ENCODE data around the gene KIAA0753. TPM values are rescaled to one million over a fixed set of nuclear protein-coding genes. Genes with fewer than 3 reads are reported as not detected.

The KIAA0753 gene
- total RNA-seq, 4 donors from 2014 or later: 20.8 to 46.7 (median 25.6) TPM

- peaks cover 16 to 34% of the 10 kb centered on the region in 2 donors for H3K36me3 ChIP-seq
- TF ChIP-seq CTCF (IDR thresholded peaks at IDR 0.05): no peak
- no peak for TF ChIP-seq POLR2A (IDR thresholded peaks at IDR 0.05)
- intact Hi-C loops (cut with DNase I): no loop called here
- H3K27me3 ChIP-seq: no peaks in the 10 kb centered on the region
- H3K4me1 ChIP-seq: no peaks in the 10 kb centered on the region
- no peak for DNase-seq
- no peak overlapping the region for H3K27ac ChIP-seq
- 92 to 96% methylated on average over 6 of the region's 6 CpGs for WGBS, 2 donors
- no peaks in the 10 kb centered on the region for H3K9me3 ChIP-seq
- no peak overlapping the region for H3K4me3 ChIP-seq (replicated peaks in 1 of 3)
These were observed 13.9 kb downstream of the KIAA0753 start for GRCh38 chr17:6626616-6627015.

GRCh38 chr17:6623941-6624340 lies 16.6 kb downstream of the KIAA0753 start:
- DNase-seq: no peak
- no peak overlapping the region for H3K4me3 ChIP-seq (replicated peaks in 1 of 3)
- H3K9me3 ChIP-seq: no peaks in the 10 kb centered on the region
- no peaks in the 10 kb centered on the region for H3K27me3 ChIP-seq
- intact Hi-C loops (cut with DNase I): no loop called here
- no peaks in the 10 kb centered on the region for H3K4me1 ChIP-seq
- 98 to 99% methylated on average over 3 of the region's 3 CpGs for WGBS, 2 donors
- no peak for TF ChIP-seq CTCF (IDR thresholded peaks at IDR 0.05)
- no peak for TF ChIP-seq POLR2A (IDR thresholded peaks at IDR 0.05)
- no peak overlapping the region for H3K27ac ChIP-seq
- H3K36me3 ChIP-seq: peaks cover 27 to 45% of the 10 kb centered on the region in 2 donors

GRCh38 chr17:6611231-6611630 lies 29.3 kb downstream of the KIAA0753 start:
- TF ChIP-seq POLR2A (IDR thresholded peaks at IDR 0.05): no peak
- TF ChIP-seq CTCF (IDR thresholded peaks at IDR 0.05): no peak
- peaks cover 33 to 43% of the 10 kb centered on the region in 2 donors for H3K36me3 ChIP-seq

GRCh38 chr17:6610011-6610410 lies 30.5 kb downstream of the KIAA0753 start:
- intact Hi-C loops (cut with DNase I): no loop called here
- WGBS, 2 donors: 96 to 100% methylated on average over 5 of the region's 5 CpGs
- H3K36me3 ChIP-seq: peaks cover 43 to 55% of the 10 kb centered on the region in 2 donors

More at GRCh38 chr17:6611231-6611630, 29.3 kb downstream of the KIAA0753 start:
- intact Hi-C loops (cut with DNase I): no loop called here
- no peaks in the 10 kb centered on the region for H3K4me1 ChIP-seq
- H3K27ac ChIP-seq: no peak overlapping the region
- WGBS, 2 donors: 95 to 97% methylated on average over 4 of the region's 4 CpGs
- no peak for DNase-seq
- H3K27me3 ChIP-seq: no peaks in the 10 kb centered on the region
- H3K9me3 ChIP-seq: no peaks in the 10 kb centered on the region
- H3K4me3 ChIP-seq (replicated peaks in 1 of 3): no peak overlapping the region

GRCh38 chr17:6608321-6608720 lies 32.2 kb downstream of the KIAA0753 start:
- WGBS, 2 donors: 95 to 96% methylated on average over 3 of the region's 3 CpGs
- intact Hi-C loops (cut with DNase I): no loop called here
- peaks cover 43 to 56% of the 10 kb centered on the region in 2 donors for H3K36me3 ChIP-seq
- H3K4me3 ChIP-seq (replicated peaks in 1 of 3): no peak overlapping the region
- H3K4me1 ChIP-seq: no peaks in the 10 kb centered on the region
- DNase-seq: no peak
- no peak for TF ChIP-seq POLR2A (IDR thresholded peaks at IDR 0.05)
- no peak for TF ChIP-seq CTCF (IDR thresholded peaks at IDR 0.05)
- H3K27ac ChIP-seq: no peak overlapping the region
- no peaks in the 10 kb centered on the region for H3K27me3 ChIP-seq
- no peaks in the 10 kb centered on the region for H3K9me3 ChIP-seq

More at GRCh38 chr17:6610011-6610410, 30.5 kb downstream of the KIAA0753 start:
- Histone ChIP-seq H3K4me3 (replicated peaks in 1 of 3) (no peak overlapping the region), H3K27ac (no peak overlapping the region), H3K9me3 (no peaks in the 10 kb centered on the region), H3K4me1 (no peaks in the 10 kb centered on the region), H3K27me3 (no peaks in the 10 kb centered on the region)
- TF ChIP-seq POLR2A (IDR thresholded peaks at IDR 0.05) (no peak), CTCF (IDR thresholded peaks at IDR 0.05) (no peak)
- no peak for DNase-seq
